GM12878 (cell line): ENCODE measurements around the gene BDP1. TPM values are rescaled to one million over a fixed set of nuclear protein-coding genes. Genes with fewer than 3 reads are reported as not detected.
"Not testable (repeated sequence)": the region's sequence is repeated elsewhere in the genome, so short reads cannot be mapped to it uniquely, and the experiment has no call there.

Experiments used
- ATAC-seq: fragments of 200-7000 bp; cut with Tn5 transposase; 3 replicates; pipeline ENCODE4 v1.9.1; 2020; ENCODE audit warnings: mild to moderate bottlenecking, moderate library complexity
- BruUV-seq: library from RNA; stranded (reverse); fragments of 400-500 nt; replicated peaks from 2 replicates; lab custom pipeline; 2021; lab: Mats Ljungman, UMichigan
- CTCF ChIA-PET: fragments of 300-600 bp; sonication (Branson Sonifier 250); formaldehyde crosslinking; extraction: SDS; loops from one replicate; lab custom pipeline; 2021; ENCODE audit warnings: inconsistent platforms; lab: Yijun Ruan, JAX
- POLR2A ChIA-PET: fragments of 350-600 bp; formaldehyde crosslinking; extraction: SDS; loops from one replicate; lab custom pipeline; 2021; ENCODE audit warnings: inconsistent platforms; lab: Charles Lee
- RAD21 ChIA-PET: fragments of 300-600 bp; sonication (Branson Sonifier 250); formaldehyde crosslinking; loops from one replicate; lab custom pipeline; 2023; ENCODE audit warnings: antibody characterized with exemption; ENCODE audit not compliant: unreplicated experiment; lab: Charles Lee
- SMC1A ChIA-PET: fragments of 300-600 bp; sonication (Branson Sonifier 250); formaldehyde crosslinking; loops from one replicate; lab custom pipeline; 2023; ENCODE audit not compliant: unreplicated experiment, uncharacterized antibody; lab: Charles Lee
- DNase-seq: peaks from one replicate; pipeline ENCODE4 v3.0.0-alpha.2; 2011; ENCODE audit warnings: low read depth, low spot score
- FAIRE-seq: peaks from 3 replicates; lab custom pipeline; 2011; peaks lifted over from hg19 to GRCh38; lab: Jason Lieb, UNC
- H2AFZ ChIP-seq: 2 replicates; pipeline ENCODE4 v1.6.0; 2011; ENCODE audit warnings: low read depth, low read length, control low read depth; ENCODE audit not compliant: control insufficient read depth
- H3K27ac ChIP-seq: 2 replicates; pipeline ENCODE4 v1.5.1; 2011; ENCODE audit warnings: control low read depth; ENCODE audit not compliant: control insufficient read depth, insufficient read depth
- H3K27me3 ChIP-seq, 2 experiments: replicated peaks in 1 of 2; 2 replicates each; pipeline versions ENCODE4 v1.6.0 to v1.6.1; 2011; ENCODE audit warnings: low read length in 1 of 2; ENCODE audit not compliant: control insufficient read depth in 2 of 2, insufficient read depth in 2 of 2
- H3K36me3 ChIP-seq, 2 experiments: 2 replicates each; pipeline ENCODE4 v1.5.1; 2011; ENCODE audit warnings: low read length in 1 of 2; ENCODE audit not compliant: control insufficient read depth in 2 of 2, insufficient read depth in 2 of 2
- H3K4me1 ChIP-seq: 2 replicates; pipeline ENCODE4 v1.6.1; 2011; ENCODE audit warnings: mild to moderate bottlenecking, low read length, moderate library complexity, mixed read lengths; ENCODE audit not compliant: control insufficient read depth, insufficient read depth
- H3K4me2 ChIP-seq: 2 replicates; pipeline ENCODE4 v1.6.0; 2011; ENCODE audit warnings: control low read depth; ENCODE audit not compliant: control insufficient read depth, insufficient read depth
- H3K4me3 ChIP-seq: fragments of 200-600 bp; sonication (generic); 2 replicates; pipeline ENCODE4 v1.5.1; 2016
- H3K79me2 ChIP-seq: 2 replicates; pipeline ENCODE4 v1.6.0; 2011; ENCODE audit warnings: low read length; ENCODE audit not compliant: control insufficient read depth, insufficient read depth
- H3K9ac ChIP-seq: 2 replicates; pipeline ENCODE4 v1.8.0; 2011; ENCODE audit warnings: low read length, control low read depth, mixed read lengths; ENCODE audit not compliant: control insufficient read depth, insufficient read depth
- H3K9me3 ChIP-seq: replicated peaks from 3 replicates; pipeline ENCODE4 v1.5.1; 2011; ENCODE audit warnings: mild to moderate bottlenecking, low read length; ENCODE audit not compliant: control insufficient read depth, insufficient read depth
- H4K20me1 ChIP-seq: 2 replicates; pipeline ENCODE4 v1.6.0; 2011; ENCODE audit not compliant: control insufficient read depth, insufficient read depth
- WGBS: methylation state at CpG from one replicate; pipeline ENCODE4 v1.1.6; 2016; ENCODE audit warnings: low lambda C conversion rate; ENCODE audit not compliant: insufficient replicate concordance, insufficient coverage; ENCODE audit errors: missing lambda C conversion rate; 5-methylcytosine and 5-hydroxymethylcytosine counted together
- in situ Hi-C: fragments of 300-500 bp; cut with MboI; formaldehyde crosslinking; loops from 9 replicates; pipeline ENCODE4 v1.14.3; 2018; ENCODE audit warnings: mixed read lengths
- intact Hi-C: fragments of 100-400 bp; cut with micrococcal nuclease; formaldehyde crosslinking; loops from one replicate; pipeline ENCODE4 v1.14.2; 2022; ENCODE audit not compliant: unreplicated experiment
- polyA plus RNA-seq, 11 experiments: library from polyadenylated mRNA; depleted of rRNA in 4 of 11; unstranded in 6 of 11; stranded (reverse) in 5 of 11; fragments of >200 nt; fragmentation: Nextera tagmentation in 4 of 11; fragmentation: Illumina TruSeq in 1 of 11; extraction: Ambion mirVana in 4 of 11; extraction: Trizol in 1 of 11; gene quantifications; 1 replicate in 1 of 11; 2 replicates in 10 of 11; pipeline versions ENCODE4 v1.2.1 to v1.2.3, GENCODE V29; 2011 to 2016; ENCODE audit warnings: inconsistent platforms in 2 of 11, missing spikeins in 2 of 11, low read depth in 1 of 11
- total RNA-seq, 4 experiments: library from RNA; depleted of rRNA in 3 of 4; stranded (reverse); fragments of >200 nt in 3 of 4; fragmentation: Illumina TruSeq in 1 of 4; extraction: Trizol in 1 of 4; gene quantifications; 2 replicates each; pipeline versions ENCODE4 v1.2.1 to v1.2.3, GENCODE V29; 2013 to 2021

BDP1 gene
- total and polyA plus RNA-seq, 10 of the 15 experiments (the other 5 are each of a cell fraction or from before 2014, with no cell fraction given) = 6.1 to 31.1 (median 17.7) TPM

DNA sequence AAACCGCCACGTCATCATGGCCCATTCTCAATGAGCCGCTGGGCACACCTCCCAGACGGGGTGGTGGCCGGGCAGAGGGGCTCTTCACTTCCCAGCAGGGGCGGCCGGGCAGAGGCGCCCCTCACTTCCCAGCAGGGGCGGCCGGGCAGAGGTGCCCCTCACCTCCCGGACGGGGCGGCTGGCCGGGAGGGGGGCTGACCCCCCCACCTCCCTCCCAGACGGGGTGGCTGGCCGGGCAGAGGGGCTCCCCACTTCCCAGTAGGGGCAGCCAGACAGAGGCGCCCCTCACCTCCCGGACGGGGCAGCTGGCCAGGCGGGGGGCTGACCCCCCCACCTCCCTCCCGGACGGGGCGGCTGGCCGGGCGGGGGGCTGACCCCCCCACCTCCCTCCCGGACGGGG lies 96.1 kb downstream of the BDP1 start:
- H4K20me1 ChIP-seq, FAIRE-seq, SMC1A ChIA-PET, H3K9ac ChIP-seq, H3K27ac ChIP-seq, H3K27me3 ChIP-seq, H3K4me3 ChIP-seq, BruUV-seq, in situ Hi-C loops, intact Hi-C loops, CTCF ChIA-PET, POLR2A ChIA-PET, H3K79me2 ChIP-seq, DNase-seq, RAD21 ChIA-PET, ATAC-seq, H2AFZ ChIP-seq, H3K4me1 ChIP-seq, H3K9me3 ChIP-seq, H3K4me2 ChIP-seq: not testable (repeated sequence)
- peaks cover 0 to 11% of the 10 kb centered on the region in 2 experiments; a peak in 2 of 4 replicates for H3K36me3 ChIP-seq
- 97% methylated on average over 8 of the region's 27 CpGs for WGBS

DNA sequence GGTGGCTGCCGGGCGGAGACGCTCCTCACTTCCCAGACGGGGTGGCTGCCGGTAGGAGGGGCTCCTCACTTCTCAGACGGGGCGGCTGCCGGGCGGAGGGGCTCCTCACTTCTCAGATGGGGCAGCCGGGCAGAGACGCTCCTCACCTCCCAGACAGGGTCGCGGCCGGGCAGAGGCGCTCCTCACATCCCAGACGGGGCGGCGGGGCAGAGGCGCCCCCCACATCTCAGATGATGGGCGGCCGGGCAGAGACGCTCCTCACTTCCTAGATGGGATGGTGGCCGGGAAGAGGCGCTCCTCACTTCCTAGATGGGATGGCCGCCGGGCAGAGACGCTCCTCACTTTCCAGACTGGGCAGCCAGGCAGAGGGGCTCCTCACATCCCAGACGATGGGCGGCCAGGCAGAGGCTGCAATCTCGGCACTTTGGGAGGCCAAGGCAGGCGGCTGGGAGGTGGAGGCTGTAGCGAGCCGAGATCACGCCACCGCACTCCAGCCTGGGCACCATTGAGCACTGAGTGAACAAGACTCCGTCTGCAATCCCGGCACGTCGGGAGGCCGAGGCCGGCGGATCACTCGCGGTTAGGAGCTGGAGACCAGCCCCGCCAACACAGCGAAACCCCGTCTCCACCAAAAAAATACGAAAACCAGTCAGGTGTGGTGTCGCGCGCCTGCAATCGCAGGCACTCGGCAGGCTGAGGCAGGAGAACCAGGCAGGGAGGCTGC lies 96.7 kb downstream of the BDP1 start:
- 91% methylated on average over 36 of the region's 53 CpGs for WGBS
- H4K20me1 ChIP-seq, in situ Hi-C loops, H3K27me3 ChIP-seq, H3K4me1 ChIP-seq, FAIRE-seq, SMC1A ChIA-PET, RAD21 ChIA-PET, ATAC-seq, CTCF ChIA-PET, DNase-seq, BruUV-seq, H2AFZ ChIP-seq, H3K4me3 ChIP-seq, H3K27ac ChIP-seq, H3K4me2 ChIP-seq, H3K9me3 ChIP-seq, intact Hi-C loops, H3K9ac ChIP-seq, POLR2A ChIA-PET, H3K79me2 ChIP-seq: not testable (repeated sequence)
- peaks cover 0 to 14% of the 10 kb centered on the region in 2 experiments; a peak in 2 of 4 replicates for H3K36me3 ChIP-seq
